ENCODE data around the gene SEC23IP.

SEC23IP gene

GRCh38 chr10:119919826-119920225, 27.3 kb downstream of the SEC23IP start:
- intact Hi-C loops (cut with DNase I): no loop called here
- DNase-seq: no peak

GRCh38 chr10:119928411-119928810, 35.9 kb downstream of the SEC23IP start:
- no peak for DNase-seq
- intact Hi-C loops (cut with DNase I): no loop called here

GRCh38 chr10:119931871-119932270, 39.3 kb downstream of the SEC23IP start:
- DNase-seq: no peak
- intact Hi-C loops (cut with DNase I): no loop called here

- DNase-seq: no peak
- intact Hi-C loops (cut with DNase I): no loop called here
Observed at GRCh38 chr10:119932631-119933030, 40.1 kb downstream of the SEC23IP start.

GRCh38 chr10:119933179-119933578, 40.6 kb downstream of the SEC23IP start:
- intact Hi-C loops (cut with DNase I): no loop called here
- no peak for DNase-seq

GRCh38 chr10:119940487-119940886, 48.0 kb downstream of the SEC23IP start:
- no peak for DNase-seq
- intact Hi-C loops (cut with DNase I): no loop called here

- no peak for DNase-seq
- intact Hi-C loops (cut with DNase I): no loop called here
Observed at GRCh38 chr10:119942973-119943372, 50.4 kb downstream of the SEC23IP start.

- DNase-seq: no peak
- intact Hi-C loops (cut with DNase I): no loop called here
Observed at GRCh38 chr10:119945805-119946204, 53.3 kb downstream of the SEC23IP start.

- DNase-seq: no peak
- intact Hi-C loops (cut with DNase I): no loop called here
Observed at GRCh38 chr10:119947300-119947699, 54.8 kb downstream of the SEC23IP start.

GRCh38 chr10:119957451-119957850, 64.9 kb downstream of the SEC23IP start:
- intact Hi-C loops (cut with DNase I): no loop called here
- no peak for DNase-seq

- no peak for DNase-seq
- intact Hi-C loops (cut with DNase I): no loop called here
Observed at GRCh38 chr10:119962837-119963236, 70.3 kb downstream of the SEC23IP start.

- intact Hi-C loops (cut with DNase I): no loop called here
- DNase-seq: no peak
Observed at GRCh38 chr10:119967066-119967465, 74.5 kb downstream of the SEC23IP start.

GRCh38 chr10:119969609-119970008, 77.1 kb downstream of the SEC23IP start:
- intact Hi-C loops (cut with DNase I): no loop called here
- DNase-seq: no peak

- intact Hi-C loops (cut with DNase I): no loop called here
- no peak for DNase-seq
Observed at GRCh38 chr10:119970107-119970506, 77.6 kb downstream of the SEC23IP start.

- DNase-seq: no peak
- intact Hi-C loops (cut with DNase I): no loop called here
Observed at GRCh38 chr10:119970963-119971362, 78.4 kb downstream of the SEC23IP start.

- intact Hi-C loops (cut with DNase I): no loop called here
- no peak for DNase-seq
Observed at GRCh38 chr10:119973281-119973680, 80.8 kb downstream of the SEC23IP start.

- no peak for DNase-seq
- intact Hi-C loops (cut with DNase I): no loop called here
Observed at GRCh38 chr10:119976421-119976820, 83.9 kb downstream of the SEC23IP start.

- no peak for DNase-seq
- intact Hi-C loops (cut with DNase I): no loop called here
Observed at GRCh38 chr10:119980956-119981750, 88.6 kb downstream of the SEC23IP start.

GRCh38 chr10:119981826-119982225, 89.3 kb downstream of the SEC23IP start:
- no peak for DNase-seq
- intact Hi-C loops (cut with DNase I): no loop called here

- DNase-seq: no peak
- intact Hi-C loops (cut with DNase I): no loop called here
Observed at GRCh38 chr10:119988333-119988732, 95.8 kb downstream of the SEC23IP start.

GRCh38 chr10:119989966-119990365, 97.4 kb downstream of the SEC23IP start:
- DNase-seq: no peak
- intact Hi-C loops (cut with DNase I): no loop called here

- intact Hi-C loops (cut with DNase I): no loop called here
- DNase-seq: no peak
Observed at GRCh38 chr10:119991066-119991465, 98.5 kb downstream of the SEC23IP start.

GRCh38 chr10:119991816-119992215, 99.3 kb downstream of the SEC23IP start:
- intact Hi-C loops (cut with DNase I): no loop called here
- no peak for DNase-seq

Measured in posterior cingulate gyrus (tissue), 11 donors.